ENCODE measurements around the gene MDFI.

DNA sequence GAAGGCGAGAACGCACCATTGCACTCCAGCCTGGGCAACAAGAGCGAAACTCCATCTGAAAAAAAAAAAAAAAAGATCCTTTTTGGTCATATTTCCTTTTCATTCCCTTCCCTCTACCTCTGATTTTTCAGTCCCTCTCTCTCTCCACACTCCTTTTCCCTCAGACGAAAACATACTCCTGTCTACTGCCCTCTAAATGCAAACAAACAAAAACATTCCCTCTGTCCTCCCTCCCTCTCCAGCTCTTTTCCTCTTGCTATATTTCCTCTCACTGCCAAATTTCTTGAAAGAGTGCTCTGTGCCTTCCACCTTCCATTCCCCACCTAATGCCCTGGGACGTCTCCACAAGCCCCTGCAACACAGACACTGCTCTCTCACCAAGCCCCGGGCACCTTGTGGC, 14.9 kb upstream of the MDFI start:
- TF ChIP-seq CTCF (IDR thresholded peaks at IDR 0.05) (no peak), POLR2A (IDR thresholded peaks at IDR 0.05) (no peak)
